ENCODE results near the gene TRMT61A.

Gene TRMT61A

GRCh38 chr14:103528587-103529382 lies at the start of gene TRMT61A:
TSS of gene TRMT61A (plus strand) at chr14:103529196. CDS start at chr14:103529979, 783 bp downstream.
- DNase-seq: peak; percentile 70

- DNase-seq: peak; percentile 79
Observed at GRCh38 chr14:103480595-103480994, 48.4 kb upstream of the TRMT61A start.

GRCh38 chr14:103483600-103483999 lies 45.4 kb upstream of the TRMT61A start:
- DNase-seq: no peak

- DNase-seq: no peak
Observed at GRCh38 chr14:103485504-103485903, 43.5 kb upstream of the TRMT61A start.

GRCh38 chr14:103488071-103488470 lies 40.9 kb upstream of the TRMT61A start:
- DNase-seq: no peak

- DNase-seq: no peak
Observed at GRCh38 chr14:103488960-103489359, 40.0 kb upstream of the TRMT61A start.

- no peak for DNase-seq
Observed at GRCh38 chr14:103489621-103490020, 39.4 kb upstream of the TRMT61A start.

GRCh38 chr14:103491691-103492090 lies 37.3 kb upstream of the TRMT61A start:
- no peak for DNase-seq

- DNase-seq: no peak
Observed at GRCh38 chr14:103492156-103492925, 36.7 kb upstream of the TRMT61A start.

- peak; percentile 7 for DNase-seq
Observed at GRCh38 chr14:103495854-103496253, 33.1 kb upstream of the TRMT61A start.

- no peak for DNase-seq
Observed at GRCh38 chr14:103496776-103497175, 32.2 kb upstream of the TRMT61A start.

GRCh38 chr14:103499709-103500108 lies 29.3 kb upstream of the TRMT61A start:
- no peak for DNase-seq

GRCh38 chr14:103500148-103500990 lies 28.6 kb upstream of the TRMT61A start:
- peak; percentile 54 for DNase-seq

- no peak for DNase-seq
Observed at GRCh38 chr14:103501041-103501870, 27.7 kb upstream of the TRMT61A start.

GRCh38 chr14:103501921-103502669 lies 26.9 kb upstream of the TRMT61A start:
- DNase-seq: no peak

GRCh38 chr14:103502877-103503276 lies 26.1 kb upstream of the TRMT61A start:
- DNase-seq: no peak

GRCh38 chr14:103503296-103503695 lies 25.7 kb upstream of the TRMT61A start:
- no peak for DNase-seq

- DNase-seq: no peak
Observed at GRCh38 chr14:103504991-103505565, 23.9 kb upstream of the TRMT61A start.

GRCh38 chr14:103507751-103508150 lies 21.2 kb upstream of the TRMT61A start:
- DNase-seq: no peak

GRCh38 chr14:103508521-103509329 lies 20.3 kb upstream of the TRMT61A start:
- no peak for DNase-seq
